Tibial nerve (tissue), 4 donors: ENCODE measurements around the gene NUPR1. TPM values are rescaled to one million over a fixed set of nuclear protein-coding genes. Genes with fewer than 3 reads are reported as not detected.

Source experiments
- DNase-seq, 2 donors: peaks; one replicate each; pipeline ENCODE4 v3.0.0-alpha.2; 2019; ENCODE audit warnings: low spot score in 2 of 2
- H3K27ac ChIP-seq, 4 donors: fragments of 200-600 bp; sonication (generic) in 3 of 4; one replicate each; pipeline ENCODE4 v1.5.1; 2017 to 2019; ENCODE audit warnings: mild to moderate bottlenecking in 1 of 4
- H3K27me3 ChIP-seq, 2 donors: fragments of 200-600 bp; sonication (generic) in 1 of 2; one replicate each; pipeline versions ENCODE4 v1.5.1 to v1.6.0; 2017 to 2019
- H3K36me3 ChIP-seq, 3 donors: fragments of 200-600 bp; sonication (generic); one replicate each; pipeline ENCODE4 v1.5.1; 2018 to 2019
- H3K4me1 ChIP-seq, 4 donors: fragments of 200-600 bp; sonication (generic) in 3 of 4; one replicate each; pipeline ENCODE4 v1.5.1; 2017 to 2019
- H3K4me3 ChIP-seq, 4 donors: fragments of 200-600 bp; sonication (generic) in 3 of 4; one replicate each; pipeline ENCODE4 v1.5.1; 2017 to 2019; ENCODE audit warnings: mild to moderate bottlenecking in 1 of 4, moderate library complexity in 1 of 4
- H3K9me3 ChIP-seq, 4 donors: fragments of 200-600 bp; sonication (generic) in 3 of 4; one replicate each; pipeline ENCODE4 v1.5.1; 2017 to 2019
- EP300 ChIP-seq, 2 donors: sonication (generic); formaldehyde crosslinking; IDR thresholded peaks; one replicate each; pipeline ENCODE4 v1.6.1; 2017; ENCODE audit warnings: antibody characterized with exemption in 2 of 2, mild to moderate bottlenecking in 1 of 2
- POLR2A ChIP-seq, 2 donors: fragments of 450-650 bp; IDR thresholded peaks; one replicate each; pipeline ENCODE4 v1.6.1; 2017; ENCODE audit warnings: antibody characterized with exemption in 2 of 2, mild to moderate bottlenecking in 2 of 2, moderate library complexity in 2 of 2
- WGBS, 2 donors: methylation state at CpG; one replicate each; pipeline ENCODE4 v1.1.5; 2018; 5-methylcytosine and 5-hydroxymethylcytosine counted together
- total RNA-seq, 4 donors: library from RNA; depleted of rRNA; stranded (reverse); fragments of >200 nt; gene quantifications; one replicate each; pipeline ENCODE4 v1.1.0, GENCODE V29; 2016
- TF ChIP-seq, protein P1 (sequence below), 5 experiments: fragments of 200-600 bp in 3 of 5; fragments of 450-650 bp in 2 of 5; sonication (generic) in 3 of 5; IDR thresholded peaks; one replicate each; pipeline ENCODE4 v1.5.1; 2016 to 2019; ENCODE audit warnings: antibody characterized with exemption in 5 of 5, mild to moderate bottlenecking in 3 of 5, moderate library complexity in 2 of 5

The NUPR1 gene
- total RNA-seq, 4 donors from 2014 or later, result 33.0 to 57.2 (median 53.4) TPM

DNA sequence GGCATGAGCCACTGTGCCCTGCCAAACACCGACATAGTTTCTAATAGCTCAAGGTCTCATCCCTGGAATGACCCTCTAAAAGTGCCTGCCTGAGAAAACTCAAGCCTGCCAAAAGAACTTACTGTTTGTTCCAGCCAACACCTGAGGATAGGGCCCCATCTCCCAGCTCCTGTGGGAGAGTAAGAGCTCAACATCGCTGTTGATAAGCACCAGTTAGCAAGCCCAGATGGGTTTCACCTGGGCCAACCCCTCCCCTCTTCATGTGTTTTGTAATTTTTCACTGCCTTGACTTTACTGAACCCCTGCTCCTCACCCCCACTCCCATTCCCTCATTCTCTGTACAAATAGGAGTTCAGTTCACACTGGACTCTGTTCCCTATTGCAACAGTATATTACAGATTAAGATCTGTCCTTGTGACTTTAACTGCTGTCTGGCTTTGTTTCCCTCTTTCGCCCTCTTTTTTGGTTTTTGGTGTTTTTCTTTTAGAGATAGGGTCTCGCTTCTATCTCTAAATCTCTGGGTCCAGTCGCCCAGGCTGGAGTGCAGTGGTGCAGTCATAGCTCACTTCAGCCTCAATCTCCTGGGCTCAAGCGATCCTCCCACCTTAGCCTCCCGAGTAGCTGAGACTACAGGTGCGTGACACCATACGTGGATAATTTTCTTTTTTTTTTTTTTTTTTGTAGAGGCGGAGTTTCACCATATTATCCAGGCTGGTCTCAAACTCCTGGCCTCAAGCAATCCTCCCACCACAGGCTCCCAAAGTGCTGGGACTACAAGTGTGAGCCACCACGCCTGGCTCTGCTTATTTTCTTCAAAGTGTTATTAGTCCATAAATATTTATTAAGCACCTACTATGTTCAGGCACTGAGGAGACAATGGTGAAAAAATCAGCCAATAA, 12.3 kb downstream of the NUPR1 start:
- Histone ChIP-seq H3K27me3 (no peaks in the 10 kb centered on the region), H3K27ac (no peak overlapping the region), H3K9me3 (no peaks in the 10 kb centered on the region), H3K4me1 (peaks cover 0 to 10% (median 0%) of the 10 kb centered on the region in 4 donors), H3K4me3 (no peak overlapping the region), H3K36me3 (no peaks in the 10 kb centered on the region)
- TF ChIP-seq EP300 (IDR thresholded peaks at IDR 0.05), result no peak
- TF ChIP-seq, protein P1, sequence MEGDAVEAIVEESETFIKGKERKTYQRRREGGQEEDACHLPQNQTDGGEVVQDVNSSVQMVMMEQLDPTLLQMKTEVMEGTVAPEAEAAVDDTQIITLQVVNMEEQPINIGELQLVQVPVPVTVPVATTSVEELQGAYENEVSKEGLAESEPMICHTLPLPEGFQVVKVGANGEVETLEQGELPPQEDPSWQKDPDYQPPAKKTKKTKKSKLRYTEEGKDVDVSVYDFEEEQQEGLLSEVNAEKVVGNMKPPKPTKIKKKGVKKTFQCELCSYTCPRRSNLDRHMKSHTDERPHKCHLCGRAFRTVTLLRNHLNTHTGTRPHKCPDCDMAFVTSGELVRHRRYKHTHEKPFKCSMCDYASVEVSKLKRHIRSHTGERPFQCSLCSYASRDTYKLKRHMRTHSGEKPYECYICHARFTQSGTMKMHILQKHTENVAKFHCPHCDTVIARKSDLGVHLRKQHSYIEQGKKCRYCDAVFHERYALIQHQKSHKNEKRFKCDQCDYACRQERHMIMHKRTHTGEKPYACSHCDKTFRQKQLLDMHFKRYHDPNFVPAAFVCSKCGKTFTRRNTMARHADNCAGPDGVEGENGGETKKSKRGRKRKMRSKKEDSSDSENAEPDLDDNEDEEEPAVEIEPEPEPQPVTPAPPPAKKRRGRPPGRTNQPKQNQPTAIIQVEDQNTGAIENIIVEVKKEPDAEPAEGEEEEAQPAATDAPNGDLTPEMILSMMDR (IDR thresholded peaks at IDR 0.05), result no peak
- TF ChIP-seq POLR2A (IDR thresholded peaks at IDR 0.05), result no peak
- DNase-seq, result no peak
- WGBS, 2 donors, result 85 to 86% methylated on average over 11 of the region's 11 CpGs

GRCh38 chr16:28524681-28525171, 14.0 kb downstream of the NUPR1 start:
- H3K4me1 ChIP-seq, result peaks cover 0 to 9% (median 0%) of the 10 kb centered on the region in 4 donors
- H3K27ac ChIP-seq, result no peak overlapping the region
- H3K27me3 ChIP-seq, result no peaks in the 10 kb centered on the region
- WGBS, 2 donors, result 66 to 67% methylated on average over 6 of the region's 6 CpGs
- no peaks in the 10 kb centered on the region for H3K36me3 ChIP-seq
- TF ChIP-seq POLR2A (IDR thresholded peaks at IDR 0.05), result no peak
- TF ChIP-seq, protein P1 (IDR thresholded peaks at IDR 0.05), result no peak
- no peak for TF ChIP-seq EP300 (IDR thresholded peaks at IDR 0.05)
- no peak for DNase-seq
- no peak overlapping the region for H3K4me3 ChIP-seq
- H3K9me3 ChIP-seq, result no peaks in the 10 kb centered on the region

DNA sequence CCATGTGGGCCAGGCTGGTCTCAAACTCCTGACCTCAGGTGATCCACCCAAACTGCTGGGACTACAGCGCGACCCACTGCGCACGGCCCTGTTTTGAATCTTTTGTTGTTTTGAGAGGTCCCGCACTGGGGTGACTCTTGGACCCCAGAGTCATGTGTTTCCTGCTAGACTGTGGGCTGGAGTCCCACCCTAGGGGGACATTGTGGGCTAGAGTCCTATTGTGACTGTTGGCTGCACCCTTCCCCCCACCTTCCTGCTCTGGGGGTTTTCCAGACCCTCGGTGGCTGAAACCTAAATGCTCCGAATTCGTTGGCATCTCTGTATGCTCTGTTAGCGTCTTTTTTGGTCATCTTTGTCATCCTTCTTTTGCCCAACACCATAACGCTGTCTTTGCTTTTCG, 16.0 kb downstream of the NUPR1 start:
- Histone ChIP-seq H3K4me3 (no peak overlapping the region), H3K27ac (no peak overlapping the region), H3K27me3 (no peaks in the 10 kb centered on the region), H3K36me3 (no peaks in the 10 kb centered on the region), H3K4me1 (peaks cover 0 to 4% (median 0%) of the 10 kb centered on the region in 4 donors), H3K9me3 (no peaks in the 10 kb centered on the region)
- DNase-seq, result no peak
- TF ChIP-seq, protein P1 (IDR thresholded peaks at IDR 0.05), result no peak
- TF ChIP-seq EP300 (IDR thresholded peaks at IDR 0.05) (no peak), POLR2A (IDR thresholded peaks at IDR 0.05) (no peak)
- 79 to 85% methylated on average over 11 of the region's 11 CpGs for WGBS, 2 donors

- WGBS, 2 donors, result 84 to 93% methylated on average over 6 of the region's 6 CpGs
- TF ChIP-seq EP300 (IDR thresholded peaks at IDR 0.05), result no peak
- TF ChIP-seq, protein P1 (IDR thresholded peaks at IDR 0.05), result no peak
- TF ChIP-seq POLR2A (IDR thresholded peaks at IDR 0.05), result no peak
- Histone ChIP-seq H3K4me3 (no peak overlapping the region), H3K27me3 (no peaks in the 10 kb centered on the region), H3K9me3 (no peaks in the 10 kb centered on the region), H3K4me1 (peaks cover 0 to 4% (median 0%) of the 10 kb centered on the region in 4 donors), H3K27ac (no peak overlapping the region), H3K36me3 (no peaks in the 10 kb centered on the region)
- no peak for DNase-seq
Observed at GRCh38 chr16:28521436-28521835, 17.3 kb downstream of the NUPR1 start.

DNA sequence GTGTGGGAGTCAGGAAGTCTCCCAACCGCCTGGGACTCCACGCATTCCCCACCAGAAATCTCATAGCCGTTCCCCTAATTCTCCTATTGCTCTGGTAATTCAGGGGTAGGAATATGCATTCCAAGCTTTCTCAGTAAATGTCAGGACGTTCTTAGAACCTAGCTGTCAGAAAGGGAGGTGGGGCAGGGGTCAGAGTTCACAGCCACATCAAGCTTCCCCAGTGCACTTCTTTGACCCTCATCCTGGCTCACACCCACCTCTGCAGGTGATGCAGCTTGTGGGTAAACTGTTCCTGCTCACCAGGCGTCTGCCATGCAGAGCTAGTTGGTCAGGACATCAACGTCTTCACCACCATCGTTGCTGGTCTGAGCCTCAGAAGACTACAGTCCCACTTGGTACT, 18.1 kb downstream of the NUPR1 start:
- Histone ChIP-seq H3K4me3 (no peak overlapping the region), H3K27me3 (no peaks in the 10 kb centered on the region), H3K9me3 (no peaks in the 10 kb centered on the region), H3K4me1 (peaks cover 0 to 4% (median 0%) of the 10 kb centered on the region in 4 donors), H3K27ac (no peak overlapping the region), H3K36me3 (no peaks in the 10 kb centered on the region)
- WGBS, 2 donors, result 67 to 70% methylated on average over 7 of the region's 7 CpGs
- no peak for TF ChIP-seq EP300 (IDR thresholded peaks at IDR 0.05)
- TF ChIP-seq, protein P1 (IDR thresholded peaks at IDR 0.05), result no peak
- TF ChIP-seq POLR2A (IDR thresholded peaks at IDR 0.05), result no peak
- DNase-seq, result no peak
